ENCODE measurements around the gene RAD51B.

The RAD51B gene

GRCh38 chr14:68315081-68315480 lies 495.5 kb downstream of the RAD51B start:
- TF ChIP-seq, protein P1, sequence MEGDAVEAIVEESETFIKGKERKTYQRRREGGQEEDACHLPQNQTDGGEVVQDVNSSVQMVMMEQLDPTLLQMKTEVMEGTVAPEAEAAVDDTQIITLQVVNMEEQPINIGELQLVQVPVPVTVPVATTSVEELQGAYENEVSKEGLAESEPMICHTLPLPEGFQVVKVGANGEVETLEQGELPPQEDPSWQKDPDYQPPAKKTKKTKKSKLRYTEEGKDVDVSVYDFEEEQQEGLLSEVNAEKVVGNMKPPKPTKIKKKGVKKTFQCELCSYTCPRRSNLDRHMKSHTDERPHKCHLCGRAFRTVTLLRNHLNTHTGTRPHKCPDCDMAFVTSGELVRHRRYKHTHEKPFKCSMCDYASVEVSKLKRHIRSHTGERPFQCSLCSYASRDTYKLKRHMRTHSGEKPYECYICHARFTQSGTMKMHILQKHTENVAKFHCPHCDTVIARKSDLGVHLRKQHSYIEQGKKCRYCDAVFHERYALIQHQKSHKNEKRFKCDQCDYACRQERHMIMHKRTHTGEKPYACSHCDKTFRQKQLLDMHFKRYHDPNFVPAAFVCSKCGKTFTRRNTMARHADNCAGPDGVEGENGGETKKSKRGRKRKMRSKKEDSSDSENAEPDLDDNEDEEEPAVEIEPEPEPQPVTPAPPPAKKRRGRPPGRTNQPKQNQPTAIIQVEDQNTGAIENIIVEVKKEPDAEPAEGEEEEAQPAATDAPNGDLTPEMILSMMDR (IDR thresholded peaks at IDR 0.05) = no peak

DNA sequence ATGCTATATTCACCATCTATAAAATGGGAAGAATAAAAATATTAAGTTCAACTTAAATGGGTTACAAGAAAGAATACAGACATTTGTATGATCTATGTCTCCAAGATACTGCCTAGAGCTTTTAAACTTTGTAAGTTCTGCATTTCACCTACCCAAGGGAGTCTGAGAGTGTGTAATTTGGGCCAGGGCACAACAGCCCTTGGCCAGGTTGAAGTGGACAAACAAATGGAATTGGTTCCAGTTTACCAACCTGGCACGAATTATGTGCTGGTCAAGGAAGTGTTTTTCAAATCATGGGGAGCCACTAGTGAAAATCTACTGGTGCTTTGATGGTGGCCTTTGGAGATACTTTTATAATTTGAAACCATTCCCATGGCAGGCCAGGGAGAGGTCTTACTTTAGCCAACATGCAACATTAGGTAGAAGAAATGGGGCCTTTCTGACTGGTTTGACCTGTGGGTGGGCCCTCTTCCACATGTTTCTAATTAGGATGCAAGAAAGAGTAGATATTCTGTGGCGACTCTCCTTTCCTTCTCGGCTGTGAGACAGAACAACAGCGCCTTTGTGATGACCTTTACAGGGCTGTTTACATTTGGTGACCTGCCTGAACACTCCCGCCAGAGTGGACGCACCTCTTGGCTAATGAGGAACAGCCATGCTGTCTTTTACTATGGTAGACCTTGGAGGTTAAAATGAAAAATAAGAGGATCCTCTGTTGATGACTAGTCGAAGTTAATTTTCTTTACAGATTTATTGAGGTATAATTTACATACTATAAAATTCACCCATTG lies 496.7 kb downstream of the RAD51B start:
- TF ChIP-seq, protein P1 (IDR thresholded peaks at IDR 0.05) = no peak

GRCh38 chr14:68317239-68317638 lies 497.7 kb downstream of the RAD51B start:
- TF ChIP-seq, protein P1 (IDR thresholded peaks at IDR 0.05) = no peak

DNA sequence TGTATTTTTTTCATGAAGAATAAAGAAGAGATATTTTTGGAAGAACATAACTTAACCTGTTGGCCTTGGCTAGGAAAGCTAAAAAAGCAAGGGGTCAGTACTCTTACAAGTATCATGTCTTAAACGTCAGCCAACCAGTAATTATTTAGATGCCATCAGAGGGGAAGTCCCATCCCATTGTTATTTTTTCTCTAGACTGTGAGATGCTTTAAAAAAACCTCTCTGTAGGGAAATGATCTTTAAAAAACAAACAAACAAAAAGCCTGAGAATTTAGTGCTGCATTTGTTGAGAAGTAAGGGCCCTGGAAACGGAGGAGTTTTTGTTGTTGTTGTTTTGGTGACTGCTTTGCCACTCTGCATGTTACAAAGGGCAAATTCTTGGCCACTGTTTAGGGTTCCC lies 499.2 kb downstream of the RAD51B start:
- TF ChIP-seq, protein P1 (IDR thresholded peaks at IDR 0.05) = no peak

DNA sequence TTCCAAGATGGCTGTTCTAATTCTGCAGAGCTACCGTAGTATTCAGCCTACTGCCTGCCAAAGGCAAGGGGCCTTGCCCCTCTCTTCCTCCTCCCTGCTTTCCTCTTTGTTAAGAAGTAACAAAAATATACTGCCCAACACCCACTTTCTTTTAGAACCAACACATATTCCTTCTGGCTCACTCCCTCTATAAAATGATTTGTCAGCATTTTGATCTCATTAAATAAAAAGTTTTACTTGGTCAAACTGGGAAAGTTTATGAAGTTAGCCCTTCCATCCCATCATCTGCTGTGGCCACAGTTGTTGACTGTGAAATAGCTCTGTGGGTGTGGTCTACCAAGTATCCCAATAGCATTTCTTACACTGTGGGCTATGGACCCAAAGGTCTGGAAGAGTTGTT lies 500.9 kb downstream of the RAD51B start:
- TF ChIP-seq, protein P1 (IDR thresholded peaks at IDR 0.05) = no peak

DNA sequence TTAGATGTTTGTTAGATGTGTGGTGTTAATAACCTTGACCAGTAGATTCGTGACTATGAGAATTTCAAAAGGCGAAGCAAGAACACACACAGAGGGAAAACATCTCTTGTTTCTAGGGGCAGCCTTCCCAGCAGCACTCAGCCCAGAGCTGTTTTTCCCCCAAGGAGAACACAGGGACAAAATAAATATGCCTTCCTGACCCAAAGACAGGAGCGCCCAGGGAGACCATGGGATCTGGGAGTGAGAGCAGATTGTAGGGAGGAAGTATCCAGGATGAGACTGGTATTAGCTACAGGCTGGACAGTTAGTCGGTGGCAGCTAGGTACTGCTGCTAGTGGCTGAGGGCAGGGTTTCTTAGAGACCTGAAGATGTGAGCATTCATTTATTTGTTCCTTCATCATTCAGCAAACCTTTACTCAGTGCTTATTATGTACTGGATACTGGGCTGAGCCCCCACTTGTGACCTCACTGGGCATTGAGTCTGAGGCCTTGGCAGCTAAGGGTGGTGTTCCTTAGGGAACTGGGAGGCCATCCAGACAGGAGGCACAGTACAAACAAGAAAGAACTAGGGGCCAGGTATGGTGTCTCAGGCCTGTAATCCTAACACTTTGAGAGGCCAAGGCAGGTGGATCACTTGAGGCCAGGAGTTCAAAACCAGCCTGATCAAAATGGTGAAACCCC lies 503.5 kb downstream of the RAD51B start:
- TF ChIP-seq, protein P1 (IDR thresholded peaks at IDR 0.05) = no peak

- TF ChIP-seq, protein P1 (IDR thresholded peaks at IDR 0.05) = no peak
These were observed 505.8 kb downstream of the RAD51B start for GRCh38 chr14:68325267-68325807.
